B cell (primary cell): Measurements from ENCODE around the gene HSP90B1.

Source experiments
- EZH2 ChIP-seq: IDR thresholded peaks from 2 replicates; pipeline ENCODE4 v1.6.1; 2012; ENCODE audit warnings: borderline replicate concordance, low read depth, mild to moderate bottlenecking, moderate library complexity, low read length; ENCODE audit not compliant: insufficient read depth, poor library complexity, severe bottlenecking
- TF ChIP-seq, protein P1 (sequence below): fragments of 200-600 bp; IDR thresholded peaks from one replicate; pipeline ENCODE4 v1.8.0; 2022; ENCODE audit warnings: antibody characterized with exemption, mild to moderate bottlenecking

DNA sequence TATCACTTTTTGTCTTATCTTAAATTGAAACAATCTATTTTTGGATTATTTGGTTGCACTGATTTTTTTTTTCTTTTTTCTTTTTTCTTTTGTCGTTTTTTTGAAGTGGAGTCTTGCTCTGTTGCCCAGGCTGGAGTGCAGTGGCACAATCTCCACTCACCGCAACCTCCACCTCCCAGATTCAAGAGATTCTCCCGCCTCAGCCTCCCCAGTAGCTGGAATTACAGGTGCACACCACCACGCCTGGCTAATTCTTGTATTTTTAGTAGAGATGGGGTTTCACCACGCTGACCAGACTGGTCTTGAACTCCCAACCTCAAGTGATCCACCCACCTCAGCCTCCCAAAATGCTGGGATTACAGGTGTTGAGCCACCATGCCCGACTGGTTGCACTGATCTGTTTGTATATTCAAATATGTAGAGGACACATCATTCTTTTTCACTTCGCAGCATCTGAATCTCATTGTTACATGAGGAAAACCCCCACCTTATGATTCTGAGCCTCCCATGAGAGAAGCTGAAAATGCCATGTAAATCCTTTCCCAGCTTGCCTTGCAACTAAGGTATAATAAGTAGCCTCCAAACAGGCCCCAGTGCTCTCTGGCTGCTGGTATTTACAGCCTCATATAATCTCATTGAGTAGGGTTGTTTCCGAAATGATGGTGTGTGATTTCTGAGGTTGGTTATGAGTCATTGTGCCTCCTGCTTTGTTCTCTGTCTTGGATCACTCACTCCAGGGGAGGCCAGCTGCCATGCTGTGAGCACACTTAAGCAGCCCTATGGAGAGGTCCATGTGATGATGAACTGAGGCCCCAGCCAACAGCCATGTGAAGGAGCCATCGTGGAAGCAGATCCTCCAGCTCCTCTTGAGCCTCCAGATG, 5.2 kb upstream of the HSP90B1 start:
- TF ChIP-seq EZH2 = no peak
- TF ChIP-seq, protein P1, sequence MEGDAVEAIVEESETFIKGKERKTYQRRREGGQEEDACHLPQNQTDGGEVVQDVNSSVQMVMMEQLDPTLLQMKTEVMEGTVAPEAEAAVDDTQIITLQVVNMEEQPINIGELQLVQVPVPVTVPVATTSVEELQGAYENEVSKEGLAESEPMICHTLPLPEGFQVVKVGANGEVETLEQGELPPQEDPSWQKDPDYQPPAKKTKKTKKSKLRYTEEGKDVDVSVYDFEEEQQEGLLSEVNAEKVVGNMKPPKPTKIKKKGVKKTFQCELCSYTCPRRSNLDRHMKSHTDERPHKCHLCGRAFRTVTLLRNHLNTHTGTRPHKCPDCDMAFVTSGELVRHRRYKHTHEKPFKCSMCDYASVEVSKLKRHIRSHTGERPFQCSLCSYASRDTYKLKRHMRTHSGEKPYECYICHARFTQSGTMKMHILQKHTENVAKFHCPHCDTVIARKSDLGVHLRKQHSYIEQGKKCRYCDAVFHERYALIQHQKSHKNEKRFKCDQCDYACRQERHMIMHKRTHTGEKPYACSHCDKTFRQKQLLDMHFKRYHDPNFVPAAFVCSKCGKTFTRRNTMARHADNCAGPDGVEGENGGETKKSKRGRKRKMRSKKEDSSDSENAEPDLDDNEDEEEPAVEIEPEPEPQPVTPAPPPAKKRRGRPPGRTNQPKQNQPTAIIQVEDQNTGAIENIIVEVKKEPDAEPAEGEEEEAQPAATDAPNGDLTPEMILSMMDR = no peak
